ENCODE data around the gene PCDHAC1.
"Not testable (repeated sequence)": the region's sequence is repeated elsewhere in the genome, so short reads cannot be mapped to it uniquely, and the experiment has no call there.

The PCDHAC1 gene

DNA sequence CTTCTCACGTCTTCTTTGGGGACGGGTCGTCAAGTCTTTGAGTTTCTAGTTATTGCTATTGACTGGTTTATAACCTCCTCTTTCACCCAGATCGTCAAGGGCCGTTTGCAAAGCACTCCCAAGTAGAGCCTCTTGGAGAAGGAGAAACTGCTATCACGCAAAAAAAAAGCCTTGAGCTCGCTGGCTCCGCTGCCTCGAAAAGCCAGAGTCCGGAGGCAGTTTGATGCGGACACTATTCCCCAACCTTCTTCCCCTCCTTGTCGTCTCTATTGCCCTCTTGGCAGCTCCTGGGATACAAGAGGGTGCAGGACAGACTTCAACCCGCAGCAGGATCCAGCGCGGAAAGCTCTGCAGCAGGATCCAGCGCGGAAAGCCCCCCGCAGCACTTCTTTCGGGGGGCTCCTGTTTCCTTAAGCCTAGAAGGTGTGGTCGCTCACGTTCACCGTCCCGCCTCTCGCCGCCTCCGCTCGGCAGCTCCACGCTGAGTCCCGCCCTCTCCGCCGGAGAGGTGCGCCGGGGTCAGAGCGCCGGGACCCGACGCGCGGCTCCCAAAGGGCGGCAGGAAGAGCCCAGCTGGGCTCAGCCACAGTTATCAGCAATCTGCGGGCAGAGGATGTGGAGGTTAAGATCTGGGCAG, at the start of gene PCDHAC1:
Gene PCDHAC1, plus strand, starts transcription at position 494 of the 637 bp plus-strand sequence. CDS start 594 bp downstream, outside the sequence.
- DNase-seq = no peak

DNA sequence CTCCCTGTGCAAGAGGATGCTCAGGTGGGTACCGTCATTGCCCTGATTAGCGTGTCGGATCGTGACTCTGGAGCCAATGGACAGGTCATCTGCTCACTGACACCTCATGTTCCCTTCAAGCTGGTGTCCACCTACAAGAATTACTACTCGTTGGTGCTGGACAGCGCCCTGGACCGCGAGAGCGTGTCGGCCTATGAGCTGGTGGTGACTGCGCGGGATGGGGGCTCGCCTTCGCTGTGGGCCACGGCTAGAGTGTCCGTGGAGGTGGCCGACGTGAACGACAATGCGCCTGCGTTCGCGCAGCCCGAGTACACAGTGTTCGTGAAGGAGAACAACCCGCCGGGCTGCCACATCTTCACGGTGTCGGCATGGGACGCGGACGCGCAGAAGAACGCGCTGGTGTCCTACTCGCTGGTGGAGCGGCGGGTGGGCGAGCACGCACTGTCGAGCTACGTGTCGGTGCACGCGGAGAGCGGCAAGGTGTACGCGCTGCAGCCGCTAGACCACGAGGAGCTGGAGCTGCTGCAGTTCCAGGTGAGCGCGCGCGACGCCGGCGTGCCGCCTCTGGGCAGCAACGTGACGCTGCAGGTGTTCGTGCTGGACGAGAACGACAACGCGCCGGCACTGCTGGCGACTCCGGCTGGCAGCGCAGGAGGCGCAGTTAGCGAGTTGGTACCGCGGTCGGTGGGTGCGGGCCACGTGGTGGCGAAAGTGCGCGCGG, 49.4 kb upstream of the PCDHAC1 start:
- not testable (repeated sequence) for DNase-seq

DNA sequence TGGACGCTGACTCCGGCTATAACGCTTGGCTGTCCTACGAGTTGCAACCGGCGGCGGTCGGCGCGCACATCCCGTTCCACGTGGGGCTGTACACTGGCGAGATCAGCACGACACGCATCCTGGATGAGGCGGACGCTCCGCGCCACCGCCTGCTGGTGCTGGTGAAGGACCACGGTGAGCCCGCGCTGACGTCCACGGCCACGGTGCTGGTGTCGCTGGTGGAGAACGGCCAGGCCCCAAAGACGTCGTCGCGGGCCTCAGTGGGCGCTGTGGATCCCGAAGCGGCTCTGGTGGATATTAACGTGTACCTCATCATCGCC, 48.9 kb upstream of the PCDHAC1 start:
- DNase-seq = no peak

- DNase-seq = no peak
These were observed 44.1 kb upstream of the PCDHAC1 start, which contains the start of gene PCDHA13 for GRCh38 chr5:140881889-140882590. PCDHA13 (plus strand) TSS chr5:140882124; CDS start chr5:140882269, 145 bp downstream.

DNA sequence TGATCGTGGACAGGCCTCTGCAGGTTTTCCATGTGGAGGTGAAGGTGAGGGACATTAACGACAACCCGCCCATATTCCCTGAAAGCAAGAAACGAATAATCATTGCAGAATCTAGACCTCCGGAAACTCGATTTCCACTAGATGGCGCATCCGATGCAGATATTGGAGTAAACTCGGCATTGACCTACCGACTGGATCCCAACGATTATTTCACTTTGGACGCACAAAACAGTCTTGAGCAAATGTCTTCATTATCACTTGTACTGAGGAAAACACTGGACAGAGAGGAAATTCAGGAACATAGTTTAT, 43.6 kb upstream of the PCDHAC1 start:
- DNase-seq = no peak

- no peak for DNase-seq
These were observed 42.7 kb upstream of the PCDHAC1 start for GRCh38 chr5:140883373-140883772.

DNA sequence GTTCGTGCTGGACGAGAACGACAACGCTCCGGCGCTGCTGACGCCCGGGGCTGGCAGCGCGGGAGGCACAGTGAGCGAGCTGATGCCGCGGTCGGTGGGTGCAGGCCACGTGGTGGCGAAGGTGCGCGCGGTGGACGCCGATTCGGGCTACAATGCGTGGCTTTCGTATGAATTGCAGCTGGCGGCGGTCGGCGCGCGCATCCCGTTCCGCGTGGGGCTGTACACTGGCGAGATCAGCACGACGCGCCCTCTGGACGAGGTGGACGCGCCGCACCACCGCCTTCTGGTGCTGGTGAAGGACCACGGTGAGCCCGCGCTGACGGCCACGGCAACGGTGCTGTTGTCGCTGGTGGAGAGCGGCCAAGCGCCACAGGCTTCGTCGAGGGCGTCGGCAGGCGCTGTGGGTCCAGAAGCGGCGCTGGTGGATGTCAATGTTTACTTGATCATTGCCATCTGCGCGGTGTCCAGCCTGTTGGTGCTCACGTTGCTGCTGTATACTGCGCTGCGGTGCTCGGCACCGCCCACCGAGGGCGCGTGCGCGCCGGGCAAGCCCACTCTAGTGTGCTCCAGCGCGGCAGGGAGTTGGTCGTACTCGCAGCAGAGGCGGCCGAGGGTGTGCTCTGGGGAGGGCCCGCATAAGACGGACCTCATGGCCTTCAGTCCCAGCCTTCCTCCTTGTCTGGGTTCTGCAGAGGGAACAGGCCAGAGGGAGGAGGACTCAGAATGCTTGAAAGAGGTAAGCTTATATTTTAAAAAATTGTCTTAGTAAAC, 42.0 kb upstream of the PCDHAC1 start:
- DNase-seq = no peak

DNA sequence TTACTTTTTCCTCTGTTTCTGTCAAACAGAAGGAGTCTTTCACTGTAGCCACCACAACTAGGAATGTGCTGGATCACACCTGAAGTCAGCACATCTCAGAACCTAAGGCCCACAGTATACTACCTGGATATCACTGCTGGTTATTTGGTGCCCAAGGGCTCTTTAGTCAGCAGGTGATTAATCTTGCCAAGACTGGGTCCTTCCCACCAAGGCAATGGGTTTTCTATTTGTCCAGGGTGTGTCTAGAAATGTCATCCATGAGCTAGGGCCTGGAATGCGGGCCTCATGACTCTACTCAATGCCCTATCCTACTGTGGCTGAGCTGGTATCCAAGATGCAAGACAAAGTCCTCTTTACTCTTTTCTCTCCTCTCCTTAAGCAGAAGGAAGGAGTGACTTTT, 9.8 kb upstream of the PCDHAC1 start:
- no peak for DNase-seq

DNA sequence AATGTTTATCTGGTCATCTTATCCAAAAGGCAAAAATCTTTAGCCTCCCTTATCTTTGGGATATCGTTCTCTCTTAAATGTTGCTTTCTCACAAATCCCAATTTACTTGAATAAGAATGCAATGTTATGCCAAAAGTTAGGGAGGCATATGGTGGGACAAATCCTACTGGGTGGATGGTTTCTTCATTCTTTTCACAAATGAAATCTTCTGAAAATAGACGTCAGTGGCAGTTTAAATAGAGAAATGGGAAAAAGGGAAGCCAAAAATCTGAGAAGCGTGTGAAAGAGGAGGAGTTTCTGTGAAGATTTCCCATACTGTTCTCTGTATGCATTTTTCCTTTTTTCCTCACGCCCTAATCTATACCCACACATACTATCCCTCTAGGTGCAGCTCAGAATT, 2.5 kb upstream of the PCDHAC1 start:
- DNase-seq = no peak

DNA sequence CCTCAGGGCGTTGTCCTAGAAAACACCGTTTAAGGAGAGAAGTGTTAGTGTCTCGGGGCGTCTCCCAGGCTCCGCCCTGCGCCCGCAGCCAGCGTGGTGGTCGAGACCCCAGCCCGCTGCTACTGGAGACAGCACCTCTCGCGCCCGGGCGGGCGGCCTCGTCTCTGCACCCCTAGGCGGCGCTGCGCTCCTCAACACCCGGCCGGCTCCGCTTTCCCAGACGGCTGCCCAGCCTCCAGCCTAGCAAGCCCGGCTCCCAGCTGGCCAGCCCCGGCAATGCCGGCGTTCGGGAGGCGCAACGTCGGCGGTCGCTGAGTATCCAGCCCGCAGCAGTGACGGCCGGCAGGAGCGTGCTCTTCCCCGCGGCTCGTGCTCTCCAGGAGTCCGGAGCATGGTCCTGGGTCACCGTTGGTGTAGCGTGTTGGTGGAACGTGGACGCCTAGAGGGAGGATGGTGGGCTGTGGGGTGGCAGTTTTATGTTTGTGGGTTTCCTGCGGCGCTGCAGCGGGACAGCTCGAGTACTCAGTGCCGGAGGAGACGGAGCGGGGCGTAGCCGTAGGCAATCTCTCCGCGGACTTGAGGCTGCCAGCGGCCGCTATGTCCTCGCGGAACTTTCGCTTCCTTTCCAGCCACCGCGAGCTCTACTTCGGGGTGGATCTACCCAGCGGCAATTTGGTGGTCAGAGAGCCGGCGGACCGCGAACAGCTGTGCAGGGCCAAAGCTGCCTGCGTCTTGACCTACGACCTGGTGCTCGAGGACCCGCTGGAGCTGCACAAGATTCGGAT, 536 bp downstream of the PCDHAC1 start:
- peak; percentile 40 for DNase-seq

DNA sequence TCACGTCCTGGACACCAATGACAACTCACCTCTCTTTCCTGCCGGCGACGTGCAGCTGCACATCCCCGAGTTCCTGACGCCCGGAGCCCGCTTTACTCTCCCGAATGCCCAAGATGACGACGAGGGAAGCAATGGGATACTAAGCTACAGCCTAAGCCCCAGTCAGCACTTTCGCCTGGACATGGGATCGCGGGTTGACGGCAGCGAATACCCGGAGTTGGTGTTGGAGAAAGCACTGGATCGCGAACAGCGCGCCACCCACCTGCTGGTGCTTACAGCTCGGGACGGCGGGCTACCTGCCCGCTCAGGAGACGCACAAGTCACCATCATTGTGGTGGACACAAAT, 1.1 kb downstream of the PCDHAC1 start:
- DNase-seq = no peak

DNA sequence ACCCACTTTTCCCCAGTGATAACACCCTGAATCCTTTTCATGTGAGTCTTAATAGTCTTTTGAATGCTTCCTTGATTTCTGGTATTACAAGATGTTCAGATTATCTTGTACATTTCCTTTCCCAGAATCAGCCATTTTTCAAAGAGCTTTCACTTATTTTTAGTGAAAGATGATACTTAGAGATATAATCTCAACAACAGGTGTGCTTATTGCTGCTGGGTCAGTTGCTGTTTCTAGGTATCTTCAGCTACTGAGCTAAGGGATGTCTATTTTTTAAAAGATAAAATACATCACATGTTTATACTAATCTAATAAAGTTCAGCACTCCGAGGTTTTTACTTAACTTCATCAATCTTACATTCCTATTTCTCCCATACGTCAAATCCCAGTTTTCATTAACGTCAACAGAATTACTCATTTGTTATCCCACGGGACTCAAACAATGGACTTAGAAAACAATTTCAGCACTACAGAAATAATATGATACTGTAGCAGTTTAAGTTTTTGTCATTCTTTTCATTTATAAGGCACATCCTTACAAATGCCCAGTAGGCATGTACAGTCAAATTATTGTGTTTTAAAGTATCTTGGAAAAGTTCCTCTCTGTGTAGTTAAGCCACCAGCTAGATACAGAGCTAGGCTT, 9.0 kb downstream of the PCDHAC1 start:
- no peak for DNase-seq

- DNase-seq = no peak
These were observed 20.5 kb downstream of the PCDHAC1 start for GRCh38 chr5:140946578-140946977.

DNA sequence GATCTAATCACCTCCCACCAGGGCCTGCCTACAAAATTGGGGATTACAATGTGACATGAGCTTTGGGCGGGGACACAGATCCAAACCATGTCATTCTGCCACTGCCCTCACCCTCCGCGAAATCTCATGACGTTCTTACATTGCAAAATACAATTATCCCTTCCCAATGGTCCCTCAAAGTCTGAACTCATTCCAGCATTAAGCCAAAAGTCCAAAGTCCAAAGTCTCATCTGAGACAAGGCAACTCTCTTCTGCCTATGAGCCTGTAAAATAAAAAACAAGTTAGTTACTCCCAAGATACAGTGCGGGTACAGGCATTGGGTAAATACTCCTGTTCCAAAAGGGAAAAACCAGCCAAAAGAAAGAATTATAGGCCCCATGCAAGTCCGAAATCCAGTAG, 25.5 kb downstream of the PCDHAC1 start:
- no peak for DNase-seq

DNA sequence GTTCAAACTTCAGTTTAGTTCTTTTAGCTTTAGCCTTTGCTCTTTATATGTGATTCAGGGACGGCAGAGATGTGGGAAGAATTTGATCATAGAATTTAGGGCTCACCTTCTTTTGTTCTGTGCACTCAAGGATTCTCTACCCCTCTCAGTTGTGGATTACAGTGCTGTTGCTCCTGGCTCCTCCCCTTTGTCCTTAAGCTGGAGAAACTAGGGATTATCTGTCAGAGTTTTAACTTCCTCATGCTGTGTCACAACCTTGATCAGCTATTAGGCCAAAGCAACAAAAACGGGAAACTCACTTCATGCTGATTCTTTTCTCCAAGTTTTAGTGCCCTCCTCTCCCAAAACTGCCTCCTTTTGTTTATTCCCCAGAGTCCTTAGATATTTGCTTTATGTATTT, 27.1 kb downstream of the PCDHAC1 start:
- DNase-seq = no peak

- no peak for DNase-seq
These were observed 36.1 kb downstream of the PCDHAC1 start for GRCh38 chr5:140962190-140962589.

GRCh38 chr5:140964356-140964755, 38.3 kb downstream of the PCDHAC1 start:
- no peak for DNase-seq

DNA sequence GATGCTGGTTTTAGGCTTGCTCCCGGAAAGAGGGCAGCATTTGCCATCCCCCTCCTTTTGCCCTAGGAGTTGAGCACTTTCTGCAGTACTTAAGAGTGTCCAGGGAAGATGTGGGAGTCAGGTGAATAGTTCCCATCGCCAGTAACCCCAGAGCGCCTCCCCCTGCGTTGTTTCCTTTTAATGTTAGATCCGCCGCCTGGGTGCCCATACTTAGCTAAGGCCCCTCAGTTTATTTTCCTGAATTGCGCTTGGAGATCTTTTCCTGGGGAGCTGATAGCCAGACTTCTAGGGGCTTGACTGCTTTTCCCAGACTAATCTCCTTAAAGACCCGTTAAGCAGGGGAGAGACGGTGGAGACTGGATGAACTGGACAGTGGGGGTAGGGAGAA, 39.8 kb downstream of the PCDHAC1 start:
- no peak for DNase-seq

DNA sequence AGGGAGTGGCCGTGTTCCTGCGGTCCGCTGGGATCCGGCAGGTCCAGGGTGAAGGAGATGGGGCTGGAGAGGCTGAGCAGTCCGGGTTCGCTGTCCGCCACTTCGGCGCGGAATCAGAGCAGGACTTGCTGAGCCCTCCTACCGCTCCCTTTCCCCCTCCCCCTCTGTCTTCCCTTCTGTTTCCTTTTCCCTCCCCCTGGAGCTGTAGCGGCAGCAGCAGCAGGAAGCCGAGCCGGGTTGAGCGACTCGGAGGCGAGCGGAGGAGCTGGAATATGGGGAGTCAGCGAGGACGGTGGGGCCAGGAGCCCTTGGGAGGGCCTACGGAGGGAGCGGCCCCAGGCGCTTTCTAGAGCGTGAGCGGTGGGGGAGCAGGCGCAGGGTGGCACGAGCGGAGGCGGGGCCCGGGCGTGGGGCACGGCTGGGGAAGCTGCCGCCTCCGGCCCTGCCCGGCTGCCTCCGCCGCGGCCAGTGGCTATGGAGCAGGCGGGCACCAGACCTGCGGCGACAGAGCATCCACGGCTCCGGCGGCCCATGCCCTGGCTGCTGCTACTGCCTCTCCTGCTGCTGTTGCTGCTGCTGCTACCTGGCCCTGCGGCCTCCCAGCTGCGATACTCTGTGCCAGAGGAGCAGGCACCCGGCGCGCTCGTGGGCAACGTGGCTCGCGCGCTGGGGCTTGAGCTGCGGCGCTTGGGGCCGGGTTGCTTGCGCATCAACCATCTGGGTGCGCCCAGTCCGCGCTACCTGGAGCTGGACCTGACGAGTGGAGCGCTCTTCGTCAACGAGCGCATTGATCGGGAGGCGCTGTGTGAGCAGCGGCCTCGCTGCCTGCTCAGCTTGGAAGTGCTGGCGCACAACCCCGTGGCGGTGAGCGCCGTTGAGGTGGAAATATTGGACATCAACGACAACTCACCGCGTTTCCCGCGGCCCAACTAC, 40.5 kb downstream of the PCDHAC1 start, which contains the start of gene PCDHAC2:
Gene PCDHAC2, plus strand, starts transcription at position 184 of the 933 bp plus-strand sequence. Its CDS starts 291 bp downstream, at position 475.
- no peak for DNase-seq

GRCh38 chr5:140967226-140967893, 41.3 kb downstream of the PCDHAC1 start:
- no peak for DNase-seq
